Measurements from ENCODE around the gene NTNG2.

The NTNG2 gene

DNA sequence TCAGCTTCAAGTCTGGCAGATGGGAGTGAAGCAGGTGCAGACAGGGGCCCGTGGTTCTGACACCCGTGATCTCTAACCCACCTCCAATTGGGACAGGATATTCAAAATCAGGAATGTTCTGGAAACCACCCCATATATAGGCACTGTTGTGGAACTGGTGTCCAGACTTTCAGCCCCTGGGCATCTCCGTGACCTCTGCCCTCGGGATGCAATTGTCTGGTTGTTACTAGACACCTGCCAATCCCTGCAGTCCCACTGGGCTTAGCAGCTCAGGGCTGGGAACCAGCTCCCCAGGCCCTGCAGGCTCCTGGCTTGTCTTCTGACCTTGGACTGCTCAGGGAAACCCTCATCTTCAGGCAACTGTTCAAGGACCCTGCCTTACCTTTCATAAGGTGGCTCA is 38.8 kb downstream of the NTNG2 start:
- DNase-seq: no peak

DNA sequence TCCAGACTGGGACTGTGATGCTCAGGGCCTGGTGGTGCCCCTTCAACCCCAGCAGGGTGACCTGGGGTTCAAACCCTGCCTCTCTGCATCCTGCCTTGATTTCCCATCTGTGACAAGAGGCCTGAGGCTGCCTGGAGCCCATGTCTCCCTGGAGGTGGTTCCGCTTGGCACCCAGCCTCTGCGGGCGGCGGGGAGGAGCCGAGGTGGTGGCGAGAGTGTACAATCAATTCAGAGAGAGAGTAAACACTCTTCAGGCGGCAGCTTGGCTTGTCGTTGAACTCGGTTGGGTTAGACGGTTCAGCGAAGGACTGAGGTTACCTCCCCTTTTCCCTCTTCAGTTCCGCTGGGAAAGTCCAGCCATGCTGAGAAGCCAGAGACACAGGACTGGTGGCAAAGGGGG is 39.3 kb downstream of the NTNG2 start:
- DNase-seq: no peak

DNA sequence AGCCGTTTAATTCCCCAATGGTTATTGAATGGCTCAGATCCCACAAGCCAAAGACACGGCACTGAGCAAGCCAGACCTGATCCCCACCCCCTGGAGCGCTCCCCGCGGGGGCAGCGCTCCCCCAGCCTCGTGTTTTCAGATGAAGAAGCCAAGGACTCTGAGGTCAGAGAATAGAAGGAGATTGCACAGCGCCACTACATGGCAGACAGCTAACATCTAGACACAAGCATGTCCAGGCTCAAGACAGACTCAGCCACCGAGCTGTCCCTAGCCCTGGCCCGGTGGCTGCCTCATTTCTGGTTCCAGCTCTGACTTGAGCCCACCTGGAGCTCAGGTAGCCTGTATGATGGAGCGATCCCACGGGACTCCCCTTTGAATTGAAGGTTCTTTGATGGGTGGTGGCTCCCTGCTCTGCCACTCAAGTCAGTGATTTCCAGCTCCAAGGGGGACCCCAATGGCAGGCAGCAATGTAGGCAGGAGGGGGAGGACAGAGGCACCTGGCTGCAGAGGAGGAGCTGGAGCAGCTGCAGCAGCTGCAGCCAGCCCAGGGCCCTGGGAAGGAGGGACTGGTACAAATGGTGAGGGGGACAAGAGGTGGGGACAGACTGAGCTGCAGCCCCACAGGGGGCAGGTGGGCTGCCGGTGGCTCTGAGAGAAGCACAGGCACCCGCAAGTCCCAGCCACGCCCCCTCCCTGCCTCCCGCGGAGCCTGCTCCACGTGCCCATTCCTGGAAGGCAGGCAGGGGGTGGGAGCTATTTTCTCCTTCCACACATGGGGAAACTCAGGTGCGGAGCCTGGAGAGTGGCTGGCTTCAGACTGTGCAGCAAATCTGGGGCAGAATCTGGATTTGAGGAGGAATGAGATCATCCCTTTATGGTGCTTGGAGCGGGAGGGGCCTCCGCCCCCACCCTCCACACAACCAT is 40.2 kb downstream of the NTNG2 start:
- DNase-seq: peak in 4 of 58 donors; percentile 38 to 47 (median 42)

DNA sequence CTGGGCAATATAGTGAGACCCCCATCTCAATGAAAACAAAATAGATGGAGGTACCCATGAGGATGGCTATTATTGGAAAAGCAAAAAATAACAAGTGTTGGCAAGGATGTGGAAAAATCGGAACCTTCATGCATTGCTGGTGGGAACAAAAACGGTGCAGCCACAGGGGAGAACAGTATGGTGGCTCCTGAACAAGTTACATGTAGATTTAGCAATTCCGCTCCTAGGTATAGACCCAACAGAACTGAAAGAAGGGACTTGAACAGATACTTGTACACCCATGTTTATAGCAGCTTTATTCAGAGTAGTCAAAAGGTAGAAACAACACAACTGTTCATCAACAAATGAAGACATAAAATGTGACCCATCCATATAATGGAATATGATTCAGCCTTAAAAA is 43.0 kb downstream of the NTNG2 start:
- DNase-seq: no peak

DNA sequence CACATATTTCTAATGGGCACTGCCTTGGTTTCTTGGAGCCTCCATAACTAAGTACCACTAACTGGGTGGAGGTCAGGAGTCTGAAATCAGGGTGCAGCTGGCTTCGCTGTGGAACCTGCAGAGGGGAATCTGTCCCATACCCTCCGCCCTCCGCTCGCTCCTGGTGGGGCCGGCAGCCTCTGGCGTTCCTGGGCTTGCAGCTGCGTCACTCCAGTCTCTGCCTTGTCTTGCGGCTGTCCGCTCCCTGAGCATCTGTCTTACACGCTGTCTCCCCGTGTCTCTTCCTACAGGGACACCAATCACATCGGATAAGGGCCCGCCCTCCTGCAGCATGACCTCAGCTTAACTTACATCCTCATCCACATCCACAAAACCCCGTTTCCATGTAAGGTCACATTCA is 45.4 kb downstream of the NTNG2 start:
- DNase-seq: no peak

DNA sequence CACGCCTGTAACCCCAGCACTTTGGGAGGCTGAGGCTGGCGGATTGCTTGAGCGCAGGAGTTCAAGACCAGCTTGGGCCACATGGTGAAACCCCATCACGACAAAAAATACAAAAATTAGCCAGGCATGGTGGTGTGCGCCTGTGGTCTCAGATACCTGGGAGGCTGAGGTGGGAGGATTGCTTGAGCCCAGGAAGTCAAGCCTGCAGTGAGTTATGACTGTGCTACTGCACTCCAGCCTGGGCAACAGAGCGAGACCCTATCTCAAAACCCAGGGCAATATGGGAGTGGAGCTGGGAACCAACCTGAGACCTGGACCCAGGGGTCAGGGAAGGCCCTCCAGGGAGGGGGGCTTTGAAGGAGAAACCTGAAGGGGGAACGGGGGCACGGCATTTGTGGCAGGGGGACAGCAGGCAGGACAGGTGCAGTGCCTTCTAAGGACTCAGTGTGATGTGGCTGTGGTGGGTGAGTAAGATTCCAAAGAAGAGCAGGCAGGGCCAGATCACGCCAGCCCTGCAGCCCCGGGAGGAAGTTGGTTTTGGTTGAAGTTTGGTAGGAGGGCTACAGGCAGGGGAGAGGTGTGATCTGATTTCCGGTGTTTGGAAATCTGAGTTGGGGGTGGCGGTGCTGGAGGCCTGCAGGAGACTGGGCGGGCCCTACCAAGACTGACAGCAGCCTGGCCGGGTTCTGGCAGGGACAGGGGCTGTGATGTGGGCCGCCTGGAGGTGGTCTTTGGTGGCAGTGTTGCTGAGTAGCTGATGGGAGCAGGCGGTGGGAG is 46.2 kb downstream of the NTNG2 start:
- no peak for DNase-seq

DNA sequence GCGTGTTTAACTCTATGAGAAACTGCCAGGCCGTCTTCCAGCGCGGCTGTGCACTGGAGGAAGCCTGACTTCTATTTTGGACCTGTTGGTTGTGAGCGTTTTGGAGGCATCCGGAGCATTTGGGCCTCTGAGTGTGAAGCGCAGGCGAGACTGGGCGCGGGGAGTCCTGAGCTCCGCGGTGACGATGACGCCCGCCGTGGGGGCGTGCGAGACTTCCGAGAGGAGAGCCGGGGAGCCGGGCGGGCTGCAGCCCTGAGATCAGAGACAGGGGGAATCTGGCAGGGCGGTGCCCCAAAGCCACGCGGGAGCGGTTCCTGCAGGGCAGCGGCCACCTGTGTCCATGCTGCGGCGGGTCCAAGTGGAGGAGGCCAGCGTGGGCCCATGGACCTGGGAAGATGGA is 47.4 kb downstream of the NTNG2 start:
- DNase-seq: peak in 1 of 58 donors; percentile 19

DNA sequence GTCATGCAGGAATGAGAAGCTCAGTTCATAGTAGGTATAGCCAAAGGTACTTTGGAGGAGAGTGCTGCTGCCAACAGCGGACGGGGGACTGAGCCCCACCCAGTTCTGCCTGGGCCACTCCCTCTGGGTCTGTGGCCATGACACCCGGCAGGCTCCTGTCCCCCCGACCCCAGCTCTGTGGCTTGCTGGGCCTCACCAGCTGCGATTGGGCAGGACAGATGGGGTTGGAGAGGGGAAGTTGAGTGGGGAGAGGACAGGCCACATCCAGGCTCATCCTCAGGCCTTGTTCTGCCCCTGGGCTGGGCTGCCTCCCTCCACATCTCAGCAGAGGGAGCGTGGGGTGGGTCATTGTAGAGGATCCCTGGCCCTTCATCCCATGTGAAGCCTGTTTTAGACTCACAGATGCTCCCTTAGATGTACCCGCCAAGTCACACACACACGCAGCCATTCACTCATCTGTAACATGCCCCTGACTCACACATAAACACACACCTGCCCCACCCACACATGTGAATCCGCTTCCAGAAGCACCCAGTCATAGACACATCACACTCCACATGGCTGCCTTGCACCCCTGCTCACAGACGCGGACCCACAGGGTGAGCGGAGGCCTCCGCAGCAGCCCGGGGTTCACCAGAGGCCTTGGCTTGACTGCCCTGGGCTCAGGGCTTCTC is 48.8 kb downstream of the NTNG2 start:
- DNase-seq: peak in 2 of 58 donors; percentile 24

DNA sequence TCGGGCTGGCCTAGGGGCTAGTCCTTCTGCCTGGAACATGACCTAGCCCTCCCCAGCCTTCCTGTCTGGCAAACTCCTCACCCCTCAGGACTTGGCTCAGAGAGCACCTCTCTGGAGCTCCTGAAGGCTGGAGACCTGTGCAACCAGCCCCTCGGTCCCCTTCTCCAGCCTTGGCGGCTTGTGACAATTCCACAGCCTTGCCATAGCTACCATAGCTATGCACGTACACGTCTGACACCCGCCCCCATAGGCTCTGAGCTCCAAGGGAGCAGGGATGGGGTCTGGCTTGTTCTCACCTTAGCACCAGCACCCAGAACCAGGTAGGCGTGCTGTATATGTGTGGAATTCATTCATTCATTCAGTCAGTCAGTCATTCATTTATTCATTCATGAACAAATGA is 49.7 kb downstream of the NTNG2 start:
- DNase-seq: no peak

DNA sequence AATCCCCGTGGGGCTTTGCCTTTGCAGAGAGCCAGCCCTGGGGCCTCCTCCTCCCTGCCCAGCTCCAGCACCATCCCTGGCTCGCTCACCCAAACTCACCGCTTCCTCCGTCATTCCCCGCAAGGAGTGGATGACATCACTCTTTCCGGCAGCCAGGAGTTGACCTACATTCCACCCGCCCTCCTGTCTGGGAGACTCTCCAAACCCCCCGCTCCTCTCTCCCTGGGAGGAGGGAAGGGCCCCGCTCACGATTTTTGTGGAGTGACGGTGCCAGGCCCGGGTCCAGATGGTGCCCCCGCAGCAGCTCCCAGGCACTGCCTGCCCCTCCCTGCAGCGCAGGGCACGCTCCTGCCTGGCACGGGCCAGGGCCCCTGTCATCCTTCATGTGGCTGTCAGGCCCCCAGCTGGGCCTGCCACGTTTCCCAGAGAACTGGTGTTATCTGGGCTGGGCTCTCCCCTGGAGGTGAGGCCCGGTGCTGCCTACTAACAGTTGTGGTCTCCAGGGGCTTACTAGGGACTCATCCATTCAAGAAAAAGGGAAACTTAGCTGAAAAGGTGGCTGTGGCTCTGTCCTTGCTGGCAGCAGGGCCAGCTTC is 52.3 kb downstream of the NTNG2 start:
- DNase-seq: peak in 56 of 58 donors; percentile 24 to 95 (median 75)

DNA sequence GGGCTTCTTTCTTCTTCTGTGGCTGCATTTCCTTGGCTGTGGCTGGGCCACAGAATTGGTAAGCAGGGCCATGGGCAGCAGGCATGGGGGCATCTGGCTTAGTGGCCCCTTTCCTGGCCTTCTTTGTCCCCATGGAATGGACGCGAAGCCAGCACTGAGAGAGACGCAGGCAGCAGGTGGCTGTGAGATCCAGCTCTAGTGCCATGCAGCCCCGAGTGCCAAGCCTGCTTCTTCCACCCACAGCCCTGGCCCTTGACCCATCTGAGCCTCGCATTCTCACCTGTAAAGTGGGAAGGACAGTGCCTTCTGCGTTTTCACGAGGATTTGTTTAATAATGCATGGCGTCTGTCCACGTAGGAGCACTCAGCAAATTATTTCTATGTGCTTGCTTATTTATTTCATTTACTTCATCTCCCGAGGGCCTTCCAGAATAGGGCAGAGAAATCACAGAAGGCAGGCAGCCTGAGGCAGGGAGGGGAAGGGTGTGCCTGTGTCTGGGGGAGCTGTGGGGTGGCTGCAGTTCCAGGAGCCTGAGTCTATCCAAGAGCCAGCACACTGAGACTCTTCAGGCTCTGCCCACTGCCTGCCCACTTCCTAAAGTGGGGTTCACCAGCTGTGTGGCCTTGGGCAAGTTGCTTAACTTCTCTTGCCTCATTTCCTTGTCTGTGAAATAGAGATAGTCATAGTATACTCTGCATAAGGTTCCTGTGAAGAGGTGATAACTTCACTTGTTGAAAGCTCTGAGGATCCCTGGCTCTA is 55.2 kb downstream of the NTNG2 start:
- peak in 1 of 58 donors; percentile 15 for DNase-seq

DNA sequence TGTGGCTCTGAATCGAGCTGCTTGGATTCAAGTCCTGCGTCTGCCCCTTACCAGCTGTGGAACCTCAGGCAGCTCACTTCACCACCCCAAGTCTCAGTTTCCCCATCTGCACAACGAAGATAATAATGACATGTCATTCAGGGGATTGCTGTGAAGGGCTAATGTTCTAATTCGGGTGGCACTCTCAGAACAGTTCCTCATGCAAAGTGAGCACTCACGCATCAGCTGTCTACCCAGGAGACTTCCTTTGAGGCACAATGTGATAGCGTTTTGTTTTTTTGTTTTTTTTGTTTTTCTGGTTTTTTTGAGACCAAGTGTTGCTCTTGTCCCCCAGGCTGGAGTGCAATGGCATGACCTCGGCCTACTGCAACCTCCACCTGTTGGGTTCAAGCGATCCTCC is 56.4 kb downstream of the NTNG2 start:
- DNase-seq: no peak

DNA sequence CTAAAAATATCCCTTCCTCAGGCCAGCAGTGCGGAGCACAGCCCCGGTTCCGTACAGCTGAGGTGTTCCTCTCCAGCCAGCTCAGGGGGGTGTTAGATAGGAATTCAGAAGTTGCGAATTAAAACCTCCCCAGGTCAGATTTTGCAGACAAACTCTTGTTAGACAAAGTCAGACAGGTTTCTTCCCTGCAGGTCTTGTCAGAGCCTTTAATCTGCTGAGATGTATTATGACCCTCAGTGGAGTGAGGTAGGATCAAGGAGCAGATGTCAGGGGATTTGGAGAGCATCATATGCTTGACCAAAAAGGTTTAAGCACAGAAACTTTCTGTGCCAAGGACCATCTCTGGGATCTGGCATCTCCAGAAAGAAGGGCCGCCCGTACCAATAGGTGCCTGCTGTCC is 60.1 kb downstream of the NTNG2 start:
- DNase-seq: no peak

DNA sequence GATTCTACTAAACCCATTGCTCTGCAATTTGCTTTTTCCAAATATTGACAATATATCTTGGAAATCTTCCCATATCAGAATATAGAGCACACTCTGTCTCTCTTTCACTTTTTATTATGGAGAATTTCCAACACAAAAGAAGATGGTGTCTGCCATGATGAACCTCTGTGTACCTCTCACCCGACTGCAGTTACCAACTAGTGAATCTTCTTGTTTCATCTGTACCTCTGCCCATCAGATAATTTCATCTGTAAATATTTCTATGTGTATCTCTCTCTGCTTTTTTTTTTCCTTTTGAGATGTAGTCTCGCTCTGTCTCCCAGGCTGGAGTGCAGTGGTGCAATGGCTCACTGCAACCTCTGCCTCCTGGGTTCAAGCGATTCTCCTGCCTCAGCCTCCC is 62.8 kb downstream of the NTNG2 start:
- DNase-seq: no peak

DNA sequence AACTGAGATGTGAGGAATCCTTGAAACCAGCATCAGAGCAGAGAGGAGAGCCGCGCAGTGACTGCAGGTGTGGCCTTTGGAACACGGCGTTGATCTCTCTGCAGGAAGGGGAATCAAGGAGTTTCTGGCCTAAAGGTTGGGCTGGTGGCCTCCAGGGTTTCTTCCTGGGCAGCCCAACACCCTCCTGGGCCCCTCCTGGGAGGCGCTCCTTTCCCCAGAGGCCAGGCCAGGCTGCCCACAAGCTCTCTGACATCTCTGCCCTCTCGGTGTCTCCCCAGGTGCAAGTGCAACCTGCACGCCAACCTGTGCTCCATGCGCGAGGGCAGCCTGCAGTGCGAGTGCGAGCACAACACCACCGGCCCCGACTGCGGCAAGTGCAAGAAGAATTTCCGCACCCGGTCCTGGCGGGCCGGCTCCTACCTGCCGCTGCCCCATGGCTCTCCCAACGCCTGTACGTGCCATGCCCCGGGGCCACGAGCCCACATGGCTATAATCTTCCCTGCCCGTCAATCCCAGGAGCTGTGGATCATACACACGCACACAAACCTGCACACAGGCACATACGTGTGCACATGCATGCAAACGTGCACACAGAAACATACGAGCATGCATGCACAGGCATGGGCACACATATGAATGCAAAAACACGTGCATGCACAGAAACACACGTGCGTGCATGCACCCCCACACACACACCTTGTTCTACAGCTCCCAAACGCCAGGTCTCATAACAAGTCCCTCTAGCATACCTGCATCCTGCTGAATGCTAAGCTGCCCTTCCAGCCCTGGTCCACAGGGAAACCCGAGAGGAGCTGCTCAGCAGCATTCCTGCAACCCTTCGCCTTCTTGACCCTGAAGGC is 64.9 kb downstream of the NTNG2 start:
- no peak for DNase-seq

DNA sequence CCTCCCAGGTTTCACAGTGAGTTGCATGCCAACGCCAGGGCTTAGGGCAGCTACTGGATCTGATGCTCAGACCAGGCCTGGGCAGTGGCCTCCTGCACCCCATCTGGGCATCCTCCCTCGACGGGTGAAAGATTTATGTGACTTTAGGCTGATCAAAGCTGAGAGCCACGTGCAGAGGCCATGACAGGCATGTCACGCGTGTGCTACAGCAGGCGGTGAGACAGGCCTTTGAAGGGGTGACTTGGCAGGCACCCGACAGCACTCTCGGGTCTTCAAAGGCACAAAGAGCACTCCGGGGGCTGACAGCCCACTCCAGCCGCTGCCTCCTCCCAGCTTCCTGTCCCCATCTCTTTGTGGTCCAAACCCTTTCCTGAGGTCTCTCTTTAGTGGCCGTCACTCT is 66.2 kb downstream of the NTNG2 start:
- DNase-seq: no peak

DNA sequence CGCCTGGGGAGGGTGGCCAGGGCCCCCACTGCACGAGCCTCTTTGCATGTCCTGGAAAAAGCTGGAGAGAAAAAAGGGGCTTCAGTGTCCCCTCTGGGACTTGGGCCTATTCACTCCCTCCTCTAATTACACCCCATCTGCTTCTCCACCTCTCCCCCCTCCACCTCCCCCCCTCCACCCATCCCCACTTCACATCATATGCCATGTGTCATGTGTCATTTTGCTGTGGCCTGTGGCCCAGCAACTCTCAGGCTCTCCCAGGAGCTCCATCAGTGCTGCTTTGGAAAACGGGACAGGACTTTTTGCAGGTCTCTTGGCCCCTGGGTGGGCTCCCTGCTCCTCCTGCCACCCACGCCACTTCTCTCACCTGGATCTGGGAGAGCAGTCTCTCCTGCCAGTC is 68.7 kb downstream of the NTNG2 start:
- no peak for DNase-seq

DNA sequence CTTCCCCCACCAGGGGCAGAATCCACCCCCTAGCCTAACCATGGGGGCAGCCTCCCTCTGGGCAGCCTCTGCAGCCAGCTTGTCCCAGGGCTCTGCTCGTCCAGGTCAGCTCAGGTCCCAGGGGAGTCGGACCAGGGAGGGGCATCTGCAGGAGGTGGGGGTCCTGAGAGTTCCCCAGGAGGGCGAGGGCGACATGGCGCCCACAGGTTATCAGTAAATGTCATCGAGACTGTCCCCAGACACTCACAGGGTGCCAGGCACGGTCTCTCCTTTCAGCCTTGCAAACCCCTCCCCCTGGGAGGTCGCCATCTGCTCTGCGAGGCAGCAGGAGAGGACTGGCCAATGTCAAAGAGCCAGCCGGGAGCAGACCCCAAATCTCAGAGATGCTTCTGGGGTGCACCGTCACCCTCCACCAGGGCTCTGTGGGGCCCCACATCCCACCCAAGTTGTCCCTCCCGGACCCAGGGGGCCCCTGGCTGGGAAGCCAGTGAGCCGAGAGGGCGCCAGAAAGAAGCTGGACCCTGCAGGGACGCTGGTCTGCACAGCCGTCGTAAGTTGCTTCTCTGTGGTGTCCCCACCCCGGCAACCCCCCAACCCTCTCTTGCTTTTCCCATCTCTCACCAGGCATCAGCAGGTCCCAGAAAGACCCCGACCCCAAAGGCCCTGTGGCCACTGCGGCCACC is 69.3 kb downstream of the NTNG2 start:
- DNase-seq: no peak

DNA sequence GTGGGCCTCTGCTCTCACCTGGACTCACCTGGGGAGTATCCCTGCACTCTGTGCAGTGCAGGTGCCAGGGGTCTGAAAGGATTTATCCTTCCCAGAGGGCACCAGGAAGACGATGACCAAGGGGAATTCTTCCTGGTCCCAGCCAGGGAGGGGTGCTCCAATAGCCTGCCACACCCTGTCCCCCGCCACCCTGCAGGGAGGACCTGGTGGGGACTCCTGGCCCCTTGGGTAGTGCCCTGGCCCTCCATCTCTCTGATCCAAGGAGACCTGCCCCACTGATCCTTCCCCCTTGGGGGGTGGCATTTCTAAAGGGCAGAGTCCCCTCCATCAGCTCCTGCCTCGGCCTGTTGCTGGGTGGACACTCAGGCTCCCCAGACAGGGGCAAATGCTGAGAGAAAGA is 70.7 kb downstream of the NTNG2 start:
- no peak for DNase-seq

Data from anterior cingulate cortex (tissue), 58 donors.